ENCODE results near the gene CD55. TPM values are rescaled to one million over a fixed set of nuclear protein-coding genes. Genes with fewer than 3 reads are reported as not detected.

Gene CD55
- total RNA-seq (2021), result 17.3 and 18.3 TPM in 2 replicates
- long read RNA-seq, transcript CD55-204 (10 exons, 2,892 nt), result major isoform, 87 of 113 reads
- long read RNA-seq, partial matches to known transcripts, result 4 of 113 reads
- long read RNA-seq, other reads (novel, unspliced or antisense), result 19 of 113 reads

- Histone ChIP-seq H2BK5ac (ENCODE audit: insufficient read length, low read length) (no peak within 1 kb of the TSS), H3K4me2 (ENCODE audit: insufficient read depth, insufficient read length, low read length) (peak within 1 kb of the TSS; percentile 76), H2AK5ac (ENCODE audit: insufficient read length, low read length) (no peak within 1 kb of the TSS), H2BK15ac (ENCODE audit: low read depth, low read length) (no peak within 1 kb of the TSS), H3T11ph (ENCODE audit: low read length) (no peak within 1 kb of the TSS), H3K14ac (ENCODE audit: insufficient read depth, low read length) (peak within 1 kb of the TSS; percentile 82), H3K9me3 (ENCODE audit: control insufficient read depth, low read depth, low read length) (no peaks in the 10 kb centered on the region), H3K23me2 (ENCODE audit: insufficient read length, low read depth, low read length, poor library complexity, severe bottlenecking) (peaks cover 3% of the 10 kb centered on the region), H4K8ac (replicated peaks; ENCODE audit: insufficient read length, low read depth, low read length) (no peak within 1 kb of the TSS), H4K5ac (ENCODE audit: insufficient read length, low read depth, low read length) (peak within 1 kb of the TSS; percentile 41), H3K27me3 (ENCODE audit: insufficient read depth, low read length) (no peaks in the 10 kb centered on the region), H3K4me1 (ENCODE audit: insufficient read depth, low read length) (no peaks in the 10 kb centered on the region; the same call in 1 of the 2 replicates), H3K18ac (ENCODE audit: insufficient read length, low read depth, low read length) (peak within 1 kb of the TSS; percentile 89), H3K27ac (ENCODE audit: insufficient read length, low read depth, low read length) (peak within 1 kb of the TSS; percentile 63), H3K79me1 (ENCODE audit: insufficient read depth, low read depth, low read length, poor library complexity, severe bottlenecking) (no peaks in the 10 kb centered on the region), H3K9ac (ENCODE audit: extremely low read depth, insufficient read length, low read length) (peak within 1 kb of the TSS; percentile 84), H3K56ac (ENCODE audit: insufficient read length, low read depth, low read length) (no peak within 1 kb of the TSS), H4K91ac (ENCODE audit: insufficient read length, low read depth, low read length) (no peak within 1 kb of the TSS), H2AFZ (ENCODE audit: low read length) (peak within 1 kb of the TSS; percentile 79), H2BK20ac (ENCODE audit: low read depth, low read length, poor library complexity, severe bottlenecking) (no peak within 1 kb of the TSS), H3K4ac (ENCODE audit: low read depth, low read length) (no peak within 1 kb of the TSS), H2BK120ac (ENCODE audit: low read depth, low read length, poor library complexity, severe bottlenecking) (no peak within 1 kb of the TSS), H2BK12ac (ENCODE audit: insufficient read length, low read depth, low read length) (no peak within 1 kb of the TSS), H4K20me1 (ENCODE audit: control insufficient read depth, insufficient read depth, insufficient read length) (no peaks in the 10 kb centered on the region), H3K79me2 (ENCODE audit: insufficient read depth, low read length) (no peaks in the 10 kb centered on the region), H3K23ac (ENCODE audit: insufficient read length, low read depth, low read length) (no peak within 1 kb of the TSS)
- peaks cover 0 to 13% (median 9%) of the 10 kb centered on the region in 3 experiments; a peak in 6 of 7 replicates for H3K36me3 Mint-ChIP-seq (ENCODE audit: insufficient read depth in 1 of 3, low read depth in 3 of 3)
- WGBS (ENCODE audit: extremely low coverage, insufficient read length, low lambda C conversion rate), result no CpG with 5 or more reads among the region's 53 CpGs
- H3K27me3 Mint-ChIP-seq (ENCODE audit: low read depth), result no peaks in the 10 kb centered on the region
- peak within 1 kb of the TSS; percentile 87 to 92 for H3K4me3 Mint-ChIP-seq
- DNase-seq, result peak; percentile 98
- peaks cover 21 to 26% of the 10 kb centered on the region in 2 experiments for H3K4me1 Mint-ChIP-seq
- TF ChIP-seq CTCF (conservative IDR thresholded peaks at IDR 0.05), result peak; percentile 55; the same call in 2 of the 3 replicates
- H3K27ac Mint-ChIP-seq, result peak within 1 kb of the TSS; percentile 97 to 99 (median 98)
- no peaks in the 10 kb centered on the region for H3K9me3 Mint-ChIP-seq
These were observed at the start of gene CD55 for GRCh38 chr1:207321079-207321789. Gene CD55, plus strand, starts transcription at chr1:207321678. Its CDS starts 88 bp downstream, at chr1:207321766.
